HG03354 (cell line): Measurements from ENCODE around the gene TBC1D22A.
"Not testable (repeated sequence)": the region's sequence is repeated elsewhere in the genome, so short reads cannot be mapped to it uniquely, and the experiment has no call there.

Experiments used
- ATAC-seq: cut with Tn5 transposase; IDR thresholded peaks from one replicate; pipeline ENCODE4 v1.9.1; 2021; ENCODE audit warnings: mild to moderate bottlenecking; ENCODE audit not compliant: unreplicated experiment, poor library complexity, severe bottlenecking

The TBC1D22A gene

GRCh38 chr22:46762238-46763050, at the start of gene TBC1D22A:
Gene TBC1D22A, plus strand, starts transcription at chr22:46762650. Its CDS starts 137 bp downstream, at chr22:46762787.
- peak; percentile 79 for ATAC-seq

DNA sequence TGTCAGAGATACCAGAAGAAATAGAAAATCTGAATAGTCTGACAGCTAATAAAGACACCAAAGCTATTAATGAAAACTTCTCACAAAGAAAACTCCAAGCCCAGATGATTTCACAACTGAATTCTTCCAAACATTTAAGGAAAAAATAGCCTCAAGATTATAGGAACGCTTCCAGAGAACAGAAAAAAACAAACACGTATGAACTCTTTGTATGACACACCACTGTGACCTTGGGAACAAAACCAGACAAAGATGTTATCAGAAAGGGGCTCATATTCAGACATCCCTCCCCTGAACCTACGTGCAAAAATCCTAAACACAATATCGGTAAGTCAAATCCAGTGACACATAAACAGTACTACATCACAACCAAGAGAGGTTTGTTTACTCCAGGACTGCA, 47.9 kb upstream of the TBC1D22A start:
- no peak for ATAC-seq

DNA sequence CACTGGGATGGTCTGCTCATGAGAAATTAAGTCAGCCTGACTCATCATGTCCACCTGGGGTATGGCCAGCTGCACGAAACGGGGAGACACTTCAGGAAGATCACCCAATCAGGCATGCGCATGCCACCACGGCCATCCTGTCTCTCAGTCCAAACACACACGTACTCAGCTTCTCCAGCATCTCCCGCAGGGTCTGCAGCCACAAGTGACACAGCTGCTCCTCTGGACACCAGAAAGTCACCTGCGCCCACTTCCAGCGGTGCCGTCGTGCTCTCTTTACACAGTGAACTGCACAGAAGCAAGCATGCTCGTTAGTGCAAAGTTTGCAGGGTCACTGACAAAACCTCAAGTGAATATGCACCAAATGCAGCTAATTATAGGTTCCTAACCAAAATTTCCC, 42.5 kb upstream of the TBC1D22A start:
- no peak for ATAC-seq

DNA sequence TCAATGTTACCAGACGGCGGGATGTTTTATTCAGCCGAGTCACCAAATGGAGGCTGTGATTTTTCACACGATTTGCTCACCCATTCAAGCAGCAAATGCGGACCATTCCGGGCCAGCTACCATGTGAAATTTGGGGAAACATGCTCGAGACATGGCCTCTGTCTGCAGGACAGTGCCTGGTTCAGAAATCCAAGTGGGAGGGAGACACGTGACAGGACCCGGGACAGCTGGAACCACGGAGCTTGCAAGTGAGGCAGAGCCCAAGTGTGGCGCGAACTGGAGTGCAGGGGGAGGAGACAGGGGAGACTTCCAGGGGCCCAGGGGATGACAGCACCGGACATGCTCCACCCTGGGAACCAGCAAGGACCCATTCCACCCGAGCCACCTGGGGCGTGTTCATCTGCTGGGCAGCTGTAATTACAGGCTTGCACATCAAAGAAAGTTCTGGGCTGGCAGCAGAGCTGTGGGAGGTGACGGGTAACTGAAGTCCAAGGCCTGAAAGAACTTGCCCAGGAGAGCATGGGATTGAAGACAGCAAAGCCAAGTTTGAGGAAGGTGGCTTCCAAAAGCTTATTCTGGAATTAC, 40.9 kb upstream of the TBC1D22A start:
- no peak for ATAC-seq

- no peak for ATAC-seq
Observed at GRCh38 chr22:46723882-46724281, 38.6 kb upstream of the TBC1D22A start.

- no peak for ATAC-seq
Observed at GRCh38 chr22:46725096-46725495, 37.4 kb upstream of the TBC1D22A start.

DNA sequence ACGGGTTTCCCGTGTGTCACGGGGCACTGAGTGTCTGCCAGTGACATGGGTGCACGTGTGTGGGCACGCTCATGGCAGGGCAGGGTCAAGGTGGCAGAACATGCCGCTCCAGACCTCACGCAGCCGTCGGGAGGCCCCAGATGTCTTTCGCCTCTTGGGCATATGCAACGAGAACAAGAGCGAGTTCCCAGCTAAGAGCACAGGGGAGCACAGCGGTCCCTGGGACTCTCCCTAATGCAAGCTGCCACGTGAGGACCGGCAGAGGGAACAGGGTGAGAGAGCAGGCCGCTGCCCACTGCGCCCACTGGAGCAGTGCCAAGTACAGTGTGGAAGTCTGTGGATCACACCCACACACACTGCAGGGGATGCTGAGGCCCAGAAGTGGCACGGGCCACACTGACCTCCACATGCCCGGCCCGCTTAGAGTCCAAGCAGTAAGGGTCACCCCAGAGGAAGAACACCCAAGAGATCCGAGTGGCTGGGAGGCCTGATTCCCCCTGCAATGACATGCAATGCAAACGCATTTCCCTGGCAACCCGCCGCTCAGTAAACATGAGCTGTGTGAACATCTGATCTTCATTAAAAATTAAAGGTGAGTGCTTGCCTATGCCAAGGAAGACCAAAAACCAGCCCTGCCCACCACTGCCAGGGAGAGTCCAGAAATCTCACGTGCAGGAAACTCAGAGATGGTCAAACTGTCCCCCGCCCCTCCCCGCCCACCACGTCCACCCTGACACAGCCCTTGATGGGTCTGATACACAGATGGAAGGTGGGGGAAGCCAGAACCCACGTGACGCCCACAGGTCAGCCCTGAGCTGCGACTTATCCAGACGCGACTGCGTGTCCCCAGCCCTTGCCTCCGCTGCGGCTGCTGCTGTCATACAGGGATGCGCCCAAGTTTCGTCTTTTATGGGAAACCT, 36.1 kb upstream of the TBC1D22A start:
- ATAC-seq = no peak

GRCh38 chr22:46726986-46727317, 35.5 kb upstream of the TBC1D22A start:
- no peak for ATAC-seq

- no peak for ATAC-seq
Observed at GRCh38 chr22:46727813-46728364, 34.6 kb upstream of the TBC1D22A start.

GRCh38 chr22:46728470-46728869, 34.0 kb upstream of the TBC1D22A start:
- no peak for ATAC-seq

GRCh38 chr22:46730568-46731245, 31.7 kb upstream of the TBC1D22A start:
- no peak for ATAC-seq

- no peak for ATAC-seq
Observed at GRCh38 chr22:46731246-46732040, 31.0 kb upstream of the TBC1D22A start.

DNA sequence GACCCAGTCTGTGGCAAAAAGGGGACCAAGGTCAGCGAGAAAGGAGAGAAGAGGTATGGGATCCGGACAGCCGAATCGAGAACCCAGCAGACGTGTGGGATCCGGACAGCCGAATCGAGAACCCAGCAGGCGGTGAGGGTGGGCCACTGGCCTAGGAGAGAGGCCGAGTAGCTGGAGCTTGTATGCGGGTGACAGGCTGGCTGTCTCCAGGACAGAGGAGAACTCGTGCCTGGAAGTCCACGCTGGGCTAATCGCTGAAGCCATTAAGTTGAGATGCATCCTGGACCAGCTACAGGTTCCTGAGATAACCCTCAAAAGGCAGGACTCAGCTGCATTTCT, 30.4 kb upstream of the TBC1D22A start:
- ATAC-seq = no peak

GRCh38 chr22:46732513-46732912, 29.9 kb upstream of the TBC1D22A start:
- no peak for ATAC-seq

GRCh38 chr22:46734213-46734722, 28.2 kb upstream of the TBC1D22A start:
- ATAC-seq = not testable (repeated sequence)

DNA sequence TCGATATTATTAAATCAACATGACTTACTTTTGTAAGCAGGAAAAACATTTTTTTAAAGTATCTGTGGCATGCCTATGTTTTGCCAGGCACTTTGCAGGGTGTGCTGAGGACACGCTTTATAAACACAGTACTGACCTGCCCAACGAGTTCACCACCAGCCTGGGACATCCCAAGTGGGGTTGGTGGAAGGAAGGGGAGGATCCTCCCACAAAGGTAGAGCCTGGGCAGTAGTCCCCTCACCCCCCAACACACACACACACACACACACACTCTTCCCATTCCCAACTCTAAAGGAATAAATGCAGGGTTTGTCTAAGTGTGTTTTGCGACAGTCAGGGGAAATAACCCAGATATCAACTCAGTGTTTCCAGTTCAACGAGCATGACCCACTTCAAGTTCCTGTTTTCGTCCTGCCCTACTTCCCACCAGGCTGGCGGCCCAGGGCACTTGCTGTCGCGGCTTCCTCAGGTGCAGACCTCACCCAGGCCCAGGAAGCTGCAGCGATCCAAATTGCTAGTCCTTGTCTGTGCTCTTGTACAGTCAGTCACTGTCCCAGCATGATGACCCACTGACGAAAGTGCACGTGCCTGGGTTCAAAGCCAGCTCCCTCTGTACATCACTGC, 27.5 kb upstream of the TBC1D22A start:
- no peak for ATAC-seq

DNA sequence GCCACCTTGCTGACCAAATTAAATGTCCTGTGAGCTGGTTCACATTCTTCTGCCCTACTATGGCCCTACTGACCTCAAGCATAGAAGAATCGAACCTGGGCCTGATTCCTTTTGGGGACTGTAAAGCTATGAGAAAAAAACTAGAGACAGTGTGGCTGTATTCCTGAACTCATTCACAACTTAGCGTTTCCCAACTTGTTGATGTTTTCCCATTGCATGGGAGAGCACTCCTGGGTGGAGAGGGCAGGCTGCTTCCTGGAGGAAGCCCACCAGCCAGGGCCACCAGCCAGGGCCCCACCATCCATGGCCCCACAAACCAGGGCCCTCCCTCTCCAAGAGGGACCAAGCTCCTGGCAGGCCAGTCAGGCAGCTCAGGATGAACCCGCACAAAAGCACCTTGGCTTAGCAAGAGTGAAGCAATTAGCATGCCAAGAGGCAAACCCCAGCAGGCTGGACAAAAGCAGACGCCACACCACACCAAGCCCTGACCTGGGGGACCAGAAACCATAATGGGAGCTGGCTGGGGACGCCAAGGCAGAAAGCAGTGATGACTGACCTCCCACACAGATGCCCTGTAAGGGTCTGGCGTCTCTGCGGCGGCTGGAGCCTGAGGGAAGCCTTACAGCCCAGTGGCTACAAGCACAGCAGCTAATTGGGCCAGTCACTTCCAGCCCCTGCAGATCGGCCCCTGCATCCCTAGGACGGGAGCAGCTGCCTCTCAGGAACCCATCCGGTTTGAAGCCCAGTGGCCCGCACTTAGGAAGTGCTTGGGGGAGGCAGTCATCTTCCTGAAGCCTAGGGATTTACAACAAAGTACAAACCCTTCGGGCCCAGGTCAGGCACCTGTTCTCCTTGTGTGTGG, 26.5 kb upstream of the TBC1D22A start:
- ATAC-seq = no peak

- no peak for ATAC-seq
Observed at GRCh38 chr22:46736705-46737104, 25.7 kb upstream of the TBC1D22A start.
